B cell (primary cell): ENCODE measurements around the gene EPB41L2. TPM values are rescaled to one million over a fixed set of nuclear protein-coding genes. Genes with fewer than 3 reads are reported as not detected.

Experiments
- ATAC-seq: fragments of 200-7000 bp; cut with Tn5 transposase; one replicate; pipeline ENCODE4 v1.10.0; 2021; ENCODE audit warnings: low read depth, mild to moderate bottlenecking, moderate number of reproducible peaks, moderate library complexity
- CTCF ChIA-PET: fragments of 350-600 bp; sonication (Branson Sonifier 250); formaldehyde crosslinking; loops from one replicate; lab custom pipeline; 2021; ENCODE audit warnings: antibody characterized with exemption, inconsistent platforms; lab: Charles Lee
- POLR2A ChIA-PET: fragments of 350-600 bp; sonication (Branson Sonifier 250); formaldehyde crosslinking; loops from one replicate; lab custom pipeline; 2021; ENCODE audit warnings: antibody characterized with exemption; lab: Charles Lee
- DNase-seq: peaks from one replicate; pipeline ENCODE4 v3.0.0; 2013
- H2AFZ ChIP-seq: 2 replicates; pipeline ENCODE4 v1.6.1; 2012; ENCODE audit warnings: mild to moderate bottlenecking, low read depth, low read length; ENCODE audit not compliant: insufficient read depth, poor library complexity, severe bottlenecking
- H3K27ac ChIP-seq, 2 donors: 1 replicate in 1 of 2; 2 replicates in 1 of 2; pipeline ENCODE4 v1.5.1; 2012 to 2013; ENCODE audit warnings: low read length in 2 of 2, mild to moderate bottlenecking in 2 of 2, moderate library complexity in 1 of 2
- H3K27me3 ChIP-seq, 4 experiments: fragments of 200-600 bp in 1 of 4; sonication (generic) in 1 of 4; replicated peaks in 1 of 4; 1 replicate in 2 of 4; 2 replicates in 2 of 4; pipeline versions ENCODE4 v1.6.1 to v1.7.0; 2013 to 2016; ENCODE audit warnings: low read length in 3 of 4, mild to moderate bottlenecking in 2 of 4, mixed read lengths in 1 of 4, moderate library complexity in 1 of 4; ENCODE audit not compliant: insufficient read depth in 4 of 4, control insufficient read depth in 3 of 4; ENCODE audit errors: control extremely low read depth in 1 of 4
- H3K36me3 ChIP-seq, 2 experiments: replicated peaks in 1 of 2; 1 replicate in 1 of 2; 2 replicates in 1 of 2; pipeline versions ENCODE4 v1.6.1 to v1.7.1; 2013; ENCODE audit warnings: low read length in 1 of 2; ENCODE audit not compliant: insufficient read depth in 2 of 2, control insufficient read depth in 1 of 2; ENCODE audit errors: control extremely low read depth in 1 of 2, extremely low read depth in 1 of 2
- H3K4me1 ChIP-seq, 2 donors: fragments of 200-600 bp in 1 of 2; sonication (generic) in 1 of 2; 1 replicate in 1 of 2; 2 replicates in 1 of 2; pipeline versions ENCODE4 v1.5.1 to v1.6.1; 2013 to 2017; ENCODE audit warnings: low read length in 2 of 2; ENCODE audit not compliant: control insufficient read depth in 2 of 2, insufficient read depth in 2 of 2
- H3K4me2 ChIP-seq: replicated peaks from 2 replicates; pipeline ENCODE3; 2012; ENCODE audit warnings: mild to moderate bottlenecking, low read depth, low read length; ENCODE audit not compliant: poor library complexity, severe bottlenecking
- H3K4me3 ChIP-seq, 5 experiments: fragments of 200-600 bp in 1 of 5; sonication (generic) in 1 of 5; 1 replicate in 3 of 5; 2 replicates in 2 of 5; pipeline versions ENCODE4 v1.5.1 to v1.7.0; 2011 to 2016; ENCODE audit warnings: low read length in 4 of 5, mild to moderate bottlenecking in 4 of 5, low read depth in 2 of 5, control low read depth in 1 of 5, moderate library complexity in 1 of 5; ENCODE audit not compliant: insufficient read depth in 1 of 5; ENCODE audit errors: control extremely low read depth in 1 of 5, extremely low read depth in 1 of 5
- H3K79me2 ChIP-seq: fragments of 200-600 bp; sonication (generic); one replicate; pipeline ENCODE4 v1.6.0; 2016; ENCODE audit warnings: low read length; ENCODE audit not compliant: control insufficient read depth, insufficient read depth
- H3K9ac ChIP-seq: fragments of 200-600 bp; sonication (generic); 2 replicates; pipeline ENCODE4 v1.6.1; 2017; ENCODE audit warnings: mild to moderate bottlenecking, low read length, moderate library complexity
- H3K9me3 ChIP-seq, 3 donors: one replicate each; pipeline versions ENCODE4 v1.6.1 to v1.7.1; 2013; ENCODE audit warnings: low read length in 2 of 3; ENCODE audit not compliant: control insufficient read depth in 2 of 3, insufficient read depth in 1 of 3; ENCODE audit errors: control extremely low read depth in 1 of 3
- H4K20me1 ChIP-seq: 2 replicates; pipeline ENCODE4 v1.6.0; 2012; ENCODE audit warnings: mild to moderate bottlenecking, low read length; ENCODE audit not compliant: insufficient read depth, control insufficient read depth, poor library complexity, severe bottlenecking
- H3K27ac Mint-ChIP-seq: one replicate; pipeline ENCODE4 v1.8.0; 2021; ENCODE audit warnings: mixed read lengths
- H3K27me3 Mint-ChIP-seq: one replicate; pipeline ENCODE4 v1.8.0; 2021; ENCODE audit warnings: mixed read lengths
- H3K4me1 Mint-ChIP-seq: one replicate; pipeline ENCODE4 v1.8.0; 2021; ENCODE audit warnings: mixed read lengths
- H3K4me3 Mint-ChIP-seq: one replicate; pipeline ENCODE4 v1.8.0; 2021; ENCODE audit warnings: mixed read lengths
- H3K9me3 Mint-ChIP-seq: one replicate; pipeline ENCODE4 v1.8.0; 2022; ENCODE audit warnings: mixed read lengths; ENCODE audit not compliant: insufficient read depth
- EZH2 ChIP-seq: IDR thresholded peaks from 2 replicates; pipeline ENCODE4 v1.6.1; 2012; ENCODE audit warnings: borderline replicate concordance, low read depth, mild to moderate bottlenecking, moderate library complexity, low read length; ENCODE audit not compliant: insufficient read depth, poor library complexity, severe bottlenecking
- WGBS: methylation state at CpG from one replicate; pipeline ENCODE4 v1.1.5; 2013; ENCODE audit warnings: missing lambda C conversion rate; ENCODE audit not compliant: insufficient coverage; 5-methylcytosine and 5-hydroxymethylcytosine counted together
- intact Hi-C: fragments of 100-400 bp; cut with micrococcal nuclease; formaldehyde crosslinking; loops from one replicate; pipeline ENCODE4 v1.10.0; 2022
- polyA plus RNA-seq: library from polyadenylated mRNA; depleted of rRNA; stranded (reverse); fragments of >200 nt; gene quantifications from 2 replicates; pipeline ENCODE4 v1.2.3, GENCODE V29; 2012
- total RNA-seq, 2 donors: library from RNA; stranded (reverse); fragments of 120-200 nt in 1 of 2; gene quantifications; 1 replicate in 1 of 2; 2 replicates in 1 of 2; pipeline versions ENCODE4 v1.2.3 to v1.2.4, GENCODE V29; 2013 to 2022
- TF ChIP-seq, protein P1 (sequence below): fragments of 200-600 bp; IDR thresholded peaks from one replicate; pipeline ENCODE4 v1.8.0; 2022; ENCODE audit warnings: antibody characterized with exemption, mild to moderate bottlenecking

Gene EPB41L2
- total and polyA plus RNA-seq, 2 donors (not counting 1 experiment from before 2014, with no cell fraction given), result 17.8 to 61.0 TPM

DNA sequence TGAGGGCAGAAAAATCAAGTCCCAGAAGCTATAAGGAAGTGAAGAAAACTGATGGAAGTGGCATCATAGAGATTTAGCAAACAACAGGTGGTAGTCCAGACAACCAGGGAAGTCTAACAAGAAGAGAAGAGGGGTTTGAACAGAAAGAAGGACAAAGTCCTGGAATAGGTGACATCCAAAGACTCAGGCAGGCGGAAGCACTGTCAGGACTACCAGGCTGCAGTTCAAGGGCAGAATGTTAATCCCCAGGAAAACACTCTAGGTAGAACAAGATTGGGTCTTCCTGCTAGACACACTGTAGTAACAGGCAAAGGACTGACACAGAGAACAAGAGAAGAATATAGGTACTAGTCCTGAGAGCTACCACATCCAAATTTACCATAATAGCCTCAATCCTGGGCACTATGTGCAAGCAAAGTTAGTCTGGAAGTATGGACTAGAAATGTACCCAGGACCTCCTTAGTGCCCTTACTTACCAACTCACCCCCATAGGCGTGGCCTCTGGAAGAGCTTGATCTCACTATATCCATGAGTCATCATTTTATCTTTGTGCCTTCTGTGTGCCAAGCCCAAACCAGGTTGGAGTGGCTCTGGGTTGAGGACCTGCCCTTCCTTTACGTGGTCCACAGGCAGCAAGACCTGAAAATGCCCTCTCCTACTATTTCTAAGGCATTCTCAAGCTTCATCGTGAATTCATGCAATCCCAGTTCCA lies 2.2 kb upstream of the EPB41L2 start:
- Mint-ChIP-seq H3K27ac (peak overlapping the region; percentile 43), H3K9me3 (peaks cover 2% of the 10 kb centered on the region), H3K27me3 (no peaks in the 10 kb centered on the region), H3K4me1 (peaks cover 24% of the 10 kb centered on the region), H3K4me3 (no peak overlapping the region)
- no peak for DNase-seq
- peaks cover 0 to 1% (median 0%) of the 10 kb centered on the region in 3 donors for H3K9me3 ChIP-seq
- H3K36me3 ChIP-seq, result no peaks in the 10 kb centered on the region
- H3K4me1 ChIP-seq, result peaks cover 21 to 27% of the 10 kb centered on the region in 2 donors
- ChIA-PET POLR2A (no interaction called here), CTCF (interaction anchor here (1.1 to 2.4 kb wide), 2 partner anchors 52 to 180 kb away, joined by 3 to 8 read pairs; no protein-coding TSS in a partner anchor)
- no peak overlapping the region for H3K4me3 ChIP-seq
- no peak overlapping the region for H2AFZ ChIP-seq
- TF ChIP-seq EZH2, result no peak
- TF ChIP-seq, protein P1, sequence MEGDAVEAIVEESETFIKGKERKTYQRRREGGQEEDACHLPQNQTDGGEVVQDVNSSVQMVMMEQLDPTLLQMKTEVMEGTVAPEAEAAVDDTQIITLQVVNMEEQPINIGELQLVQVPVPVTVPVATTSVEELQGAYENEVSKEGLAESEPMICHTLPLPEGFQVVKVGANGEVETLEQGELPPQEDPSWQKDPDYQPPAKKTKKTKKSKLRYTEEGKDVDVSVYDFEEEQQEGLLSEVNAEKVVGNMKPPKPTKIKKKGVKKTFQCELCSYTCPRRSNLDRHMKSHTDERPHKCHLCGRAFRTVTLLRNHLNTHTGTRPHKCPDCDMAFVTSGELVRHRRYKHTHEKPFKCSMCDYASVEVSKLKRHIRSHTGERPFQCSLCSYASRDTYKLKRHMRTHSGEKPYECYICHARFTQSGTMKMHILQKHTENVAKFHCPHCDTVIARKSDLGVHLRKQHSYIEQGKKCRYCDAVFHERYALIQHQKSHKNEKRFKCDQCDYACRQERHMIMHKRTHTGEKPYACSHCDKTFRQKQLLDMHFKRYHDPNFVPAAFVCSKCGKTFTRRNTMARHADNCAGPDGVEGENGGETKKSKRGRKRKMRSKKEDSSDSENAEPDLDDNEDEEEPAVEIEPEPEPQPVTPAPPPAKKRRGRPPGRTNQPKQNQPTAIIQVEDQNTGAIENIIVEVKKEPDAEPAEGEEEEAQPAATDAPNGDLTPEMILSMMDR, result no peak
- H3K27ac ChIP-seq, result no peak overlapping the region
- no peaks in the 10 kb centered on the region for H3K27me3 ChIP-seq
- H3K9ac ChIP-seq, result no peak overlapping the region
- intact Hi-C loops, result loop anchor here (10.0 kb wide), 1 partner anchor 1450 kb away; the partner anchor contains the start of gene STX7
- no peak overlapping the region for H3K4me2 ChIP-seq
- WGBS, result 95% methylated on average over 4 of the region's 4 CpGs
- no peak for ATAC-seq
- no peaks in the 10 kb centered on the region for H4K20me1 ChIP-seq
- peaks cover 10% of the 10 kb centered on the region for H3K79me2 ChIP-seq

DNA sequence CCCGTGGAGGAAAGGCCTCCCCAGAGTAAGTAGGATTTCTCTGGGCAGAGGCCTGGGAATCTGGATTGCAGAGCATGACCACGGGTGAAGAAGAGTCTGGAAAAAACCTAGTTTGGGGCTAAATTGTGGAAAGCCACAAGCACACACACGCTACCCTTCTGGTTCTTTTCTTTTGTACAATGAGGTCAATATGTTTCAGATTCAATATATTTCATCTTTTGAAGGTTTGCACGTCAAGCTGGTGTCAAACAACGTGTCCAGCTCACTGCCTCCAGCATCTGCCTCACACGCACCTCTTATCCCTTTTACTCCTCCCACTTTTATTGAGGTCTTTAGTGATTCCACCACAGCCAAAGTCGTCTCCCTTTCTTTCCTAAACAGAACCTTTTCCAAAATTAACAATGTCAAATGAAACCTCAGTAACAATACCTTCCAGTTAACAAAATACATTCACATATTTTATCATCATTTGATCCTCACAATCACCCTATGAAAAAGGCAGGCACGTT lies 773 bp upstream of the EPB41L2 start:
- no peak for TF ChIP-seq EZH2
- TF ChIP-seq, protein P1, result no peak
- H2AFZ ChIP-seq, result peak overlapping the region; percentile 80
- ATAC-seq (no peak), DNase-seq (no peak)
- no peaks in the 10 kb centered on the region for H4K20me1 ChIP-seq
- peak overlapping the region; percentile 4 to 94 (median 90) for H3K4me3 ChIP-seq
- ChIA-PET POLR2A (no interaction called here), CTCF (interaction anchor here (1.1 to 2.4 kb wide), 2 partner anchors 53 to 179 kb away, joined by 3 to 8 read pairs; no protein-coding TSS in a partner anchor)
- H3K9me3 ChIP-seq, result no peaks in the 10 kb centered on the region
- Mint-ChIP-seq H3K27me3 (no peaks in the 10 kb centered on the region), H3K27ac (peak overlapping the region; percentile 28), H3K4me3 (peak overlapping the region; percentile 89), H3K4me1 (peaks cover 33% of the 10 kb centered on the region), H3K9me3 (no peaks in the 10 kb centered on the region)
- H3K4me1 ChIP-seq, result peaks cover 27 to 32% of the 10 kb centered on the region in 2 donors
- H3K27ac ChIP-seq, result peak overlapping the region; percentile 65 to 78
- H3K4me2 ChIP-seq, result peak overlapping the region; percentile 78
- H3K79me2 ChIP-seq, result peaks cover 20% of the 10 kb centered on the region
- 76% methylated on average over 5 of the region's 8 CpGs for WGBS
- intact Hi-C loops, result loop anchor here (2.0 to 10.0 kb wide), 5 partner anchors 45 to 1451 kb away; partner anchors contain the start of gene STX7
- H3K9ac ChIP-seq, result peak overlapping the region; percentile 84
- H3K27me3 ChIP-seq, result no peaks in the 10 kb centered on the region
- no peaks in the 10 kb centered on the region for H3K36me3 ChIP-seq
